Progenitor cell of endocrine pancreas (in vitro differentiated cells): ENCODE data around the gene SERINC3. TPM values are rescaled to one million over a fixed set of nuclear protein-coding genes. Genes with fewer than 3 reads are reported as not detected.

ENCODE experiments used
- DNase-seq: peaks from one replicate; pipeline ENCODE4 v3.0.0; 2021; ENCODE audit warnings: low spot score; ENCODE audit not compliant: unreplicated experiment
- H3K27ac Mint-ChIP-seq: 2 replicates; pipeline ENCODE4 v1.8.0; 2021; ENCODE audit warnings: mild to moderate bottlenecking, moderate library complexity, mixed read lengths
- H3K27me3 Mint-ChIP-seq: 2 replicates; pipeline ENCODE4 v1.8.0; 2021; ENCODE audit warnings: mixed read lengths
- H3K36me3 Mint-ChIP-seq: 2 replicates; pipeline ENCODE4 v1.8.0; 2022; ENCODE audit warnings: mixed read lengths; ENCODE audit not compliant: insufficient read depth
- H3K4me1 Mint-ChIP-seq: 2 replicates; pipeline ENCODE4 v1.8.0; 2021; ENCODE audit warnings: low read depth, mixed read lengths
- H3K4me3 Mint-ChIP-seq: 2 replicates; pipeline ENCODE4 v1.8.0; 2021; ENCODE audit warnings: low read depth, mild to moderate bottlenecking, moderate library complexity, mixed read lengths
- H3K9me3 Mint-ChIP-seq: 2 replicates; pipeline ENCODE4 v1.8.0; 2021; ENCODE audit warnings: low read depth, mixed read lengths
- CTCF ChIP-seq: fragments of 200-600 bp; sonication (generic); IDR thresholded peaks from one replicate; pipeline ENCODE4 v1.5.0; 2021; ENCODE audit warnings: antibody characterized with exemption, mild to moderate bottlenecking; ENCODE audit not compliant: unreplicated experiment
- total RNA-seq: library from RNA; stranded (reverse); gene quantifications from 2 replicates; pipeline ENCODE4 v1.2.1, GENCODE V29; 2021

The SERINC3 gene
- total RNA-seq, 1 donor from 2014 or later, result 36.8 TPM

GRCh38 chr20:44542890-44543289, 21.0 kb upstream of the SERINC3 start:
- Mint-ChIP-seq H3K4me1 (peaks cover 5% of the 10 kb centered on the region), H3K9me3 (no peaks in the 10 kb centered on the region), H3K36me3 (no peaks in the 10 kb centered on the region), H3K27ac (no peak overlapping the region), H3K4me3 (no peak overlapping the region), H3K27me3 (no peaks in the 10 kb centered on the region)
- DNase-seq, result no peak
- no peak for TF ChIP-seq CTCF

GRCh38 chr20:44541992-44542391, 20.1 kb upstream of the SERINC3 start:
- Mint-ChIP-seq H3K27ac (no peak overlapping the region), H3K36me3 (no peaks in the 10 kb centered on the region), H3K4me1 (peaks cover 4% of the 10 kb centered on the region), H3K4me3 (no peak overlapping the region), H3K27me3 (no peaks in the 10 kb centered on the region), H3K9me3 (no peaks in the 10 kb centered on the region)
- no peak for DNase-seq
- TF ChIP-seq CTCF, result no peak

- DNase-seq, result no peak
- Mint-ChIP-seq H3K4me3 (no peak overlapping the region), H3K27me3 (no peaks in the 10 kb centered on the region), H3K4me1 (peaks cover 4% of the 10 kb centered on the region), H3K9me3 (no peaks in the 10 kb centered on the region), H3K36me3 (no peaks in the 10 kb centered on the region), H3K27ac (no peak overlapping the region)
- TF ChIP-seq CTCF, result no peak
Observed at GRCh38 chr20:44540834-44541233, 19.0 kb upstream of the SERINC3 start.

- no peak overlapping the region for H3K4me3 Mint-ChIP-seq
Observed at GRCh38 chr20:44537993-44538392, 16.1 kb upstream of the SERINC3 start.

GRCh38 chr20:44536175-44536574, 14.3 kb upstream of the SERINC3 start:
- DNase-seq, result no peak
- H3K9me3 Mint-ChIP-seq, result no peaks in the 10 kb centered on the region
- no peak for TF ChIP-seq CTCF
- no peak overlapping the region for H3K27ac Mint-ChIP-seq
- H3K36me3 Mint-ChIP-seq, result no peaks in the 10 kb centered on the region
- no peak overlapping the region for H3K4me3 Mint-ChIP-seq
- H3K27me3 Mint-ChIP-seq, result no peaks in the 10 kb centered on the region
- H3K4me1 Mint-ChIP-seq, result peaks cover 3% of the 10 kb centered on the region

More at GRCh38 chr20:44537993-44538392, 16.1 kb upstream of the SERINC3 start:
- Mint-ChIP-seq H3K27me3 (no peaks in the 10 kb centered on the region), H3K36me3 (no peaks in the 10 kb centered on the region), H3K27ac (no peak overlapping the region), H3K9me3 (no peaks in the 10 kb centered on the region), H3K4me1 (peaks cover 2% of the 10 kb centered on the region)
- no peak for TF ChIP-seq CTCF
- no peak for DNase-seq
